GM19397 (cell line): ENCODE data around the gene ROR2.

Source experiments
- ATAC-seq: cut with Tn5 transposase; IDR thresholded peaks from one replicate; pipeline ENCODE4 v1.9.1; 2021; ENCODE audit warnings: mild to moderate bottlenecking, moderate library complexity; ENCODE audit not compliant: unreplicated experiment

Gene ROR2

GRCh38 chr9:91903126-91903911 lies 46.7 kb downstream of the ROR2 start:
- ATAC-seq, result no peak

GRCh38 chr9:91902475-91903125 lies 47.4 kb downstream of the ROR2 start:
- no peak for ATAC-seq

GRCh38 chr9:91900797-91901177 lies 49.2 kb downstream of the ROR2 start:
- no peak for ATAC-seq

GRCh38 chr9:91900055-91900796 lies 49.8 kb downstream of the ROR2 start:
- ATAC-seq, result no peak

- ATAC-seq, result no peak
Observed at GRCh38 chr9:91899594-91899993, 50.4 kb downstream of the ROR2 start.

- ATAC-seq, result no peak
Observed at GRCh38 chr9:91899219-91899563, 50.8 kb downstream of the ROR2 start.

- ATAC-seq, result no peak
Observed at GRCh38 chr9:91898451-91899218, 51.4 kb downstream of the ROR2 start.

GRCh38 chr9:91897201-91897600 lies 52.8 kb downstream of the ROR2 start:
- no peak for ATAC-seq

GRCh38 chr9:91896513-91897121 lies 53.4 kb downstream of the ROR2 start:
- ATAC-seq, result no peak

GRCh38 chr9:91896097-91896496 lies 53.9 kb downstream of the ROR2 start:
- no peak for ATAC-seq

GRCh38 chr9:91894536-91894935 lies 55.5 kb downstream of the ROR2 start:
- no peak for ATAC-seq

- no peak for ATAC-seq
Observed at GRCh38 chr9:91894023-91894422, 56.0 kb downstream of the ROR2 start.

GRCh38 chr9:91891915-91892314 lies 58.1 kb downstream of the ROR2 start:
- ATAC-seq, result no peak

- ATAC-seq, result no peak
Observed at GRCh38 chr9:91890662-91891061, 59.4 kb downstream of the ROR2 start.

- ATAC-seq, result no peak
Observed at GRCh38 chr9:91889161-91889911, 60.7 kb downstream of the ROR2 start.

GRCh38 chr9:91886414-91887076 lies 63.5 kb downstream of the ROR2 start:
- ATAC-seq, result no peak

- no peak for ATAC-seq
Observed at GRCh38 chr9:91885746-91886413, 64.1 kb downstream of the ROR2 start.

- ATAC-seq, result no peak
Observed at GRCh38 chr9:91884696-91885687, 65.0 kb downstream of the ROR2 start.
